WTC11 (cell line): Measurements from ENCODE around the gene SH3GL1. TPM values are rescaled to one million over a fixed set of nuclear protein-coding genes. Genes with fewer than 3 reads are reported as not detected.
A peak's percentile ranks its signal among the peaks of the same experiment; 100 is the strongest.

Experiments
- ATAC-seq: fragments of 200-7000 bp; cut with Tn5 transposase; 2 replicates; pipeline ENCODE4 v1.10.0; 2021; ENCODE audit warnings: mild to moderate bottlenecking, moderate library complexity
- CTCF ChIA-PET: fragments of 300-600 bp; sonication (Branson Sonifier 250); formaldehyde crosslinking; loops from one replicate; lab custom pipeline; 2021; ENCODE audit warnings: antibody characterized with exemption; lab: Charles Lee
- POLR2A ChIA-PET: fragments of 350-600 bp; sonication (Branson Sonifier 250); formaldehyde crosslinking; loops from one replicate; lab custom pipeline; 2021; ENCODE audit warnings: antibody characterized with exemption; lab: Charles Lee
- DNase-seq: peaks from one replicate; pipeline ENCODE4 v3.0.0; 2021; ENCODE audit warnings: low spot score
- H3K27ac Mint-ChIP-seq: 2 replicates; pipeline ENCODE4 v1.8.0; 2021; ENCODE audit warnings: mixed read lengths
- H3K27me3 Mint-ChIP-seq: 2 replicates; pipeline ENCODE4 v1.8.0; 2021; ENCODE audit warnings: low read depth, mild to moderate bottlenecking, moderate library complexity, mixed read lengths
- H3K36me3 Mint-ChIP-seq: 2 replicates; pipeline ENCODE4 v1.8.0; 2021; ENCODE audit warnings: mixed read lengths
- H3K4me1 Mint-ChIP-seq: 2 replicates; pipeline ENCODE4 v1.8.0; 2022; ENCODE audit warnings: mixed read lengths
- H3K4me3 Mint-ChIP-seq: 2 replicates; pipeline ENCODE4 v1.8.0; 2021; ENCODE audit warnings: mild to moderate bottlenecking, moderate library complexity, mixed read lengths
- H3K9me3 Mint-ChIP-seq: 2 replicates; pipeline ENCODE4 v1.8.0; 2021; ENCODE audit warnings: mixed read lengths
- AR ChIP-seq: fragments of 250-450 bp; sonication (Bioruptor Pico); IDR thresholded peaks from 2 replicates; pipeline ENCODE4 v1.9.0; 2021; ENCODE audit warnings: mild to moderate bottlenecking
- ATF2 ChIP-seq: sonication (generic); formaldehyde crosslinking; IDR thresholded peaks from 2 replicates; pipeline ENCODE4 v1.8.1; 2022; ENCODE audit warnings: low read depth, missing genetic modification reagents, borderline replicate concordance
- E2F1 ChIP-seq: sonication (generic); formaldehyde crosslinking; IDR thresholded peaks from 2 replicates; pipeline ENCODE4 v1.8.0; 2022; ENCODE audit warnings: mild to moderate bottlenecking, missing genetic modification reagents
- ETV6 ChIP-seq: sonication (generic); formaldehyde crosslinking; IDR thresholded peaks from 2 replicates; pipeline ENCODE4 v1.8.1; 2022; ENCODE audit warnings: mild to moderate bottlenecking, missing genetic modification reagents
- NFATC4 ChIP-seq: fragments of 250-450 bp; sonication (Bioruptor Pico); IDR thresholded peaks from 2 replicates; pipeline ENCODE4 v1.9.0; 2021; ENCODE audit warnings: mild to moderate bottlenecking
- SMAD4 ChIP-seq: sonication (generic); formaldehyde crosslinking; IDR thresholded peaks from 2 replicates; pipeline ENCODE4 v1.8.0; 2022; ENCODE audit warnings: mild to moderate bottlenecking, missing genetic modification reagents
- SP1 ChIP-seq: sonication (generic); formaldehyde crosslinking; conservative IDR thresholded peaks from 2 replicates; pipeline ENCODE4 v1.8.1; 2022; ENCODE audit warnings: missing genetic modification reagents
- ZNF263 ChIP-seq: sonication (generic); formaldehyde crosslinking; IDR thresholded peaks from 2 replicates; pipeline ENCODE4 v1.8.1; 2022; ENCODE audit warnings: low read depth, mild to moderate bottlenecking, moderate library complexity, missing genetic modification reagents
- total RNA-seq: library from RNA; stranded (reverse); gene quantifications from 3 replicates; pipeline ENCODE4 v1.2.3, GENCODE V29; 2021
- TF ChIP-seq, protein P1 (sequence below): fragments of 250-450 bp; sonication (Bioruptor Pico); conservative IDR thresholded peaks from 2 replicates; pipeline ENCODE4 v1.9.0; 2021; ENCODE audit warnings: mild to moderate bottlenecking

Gene SH3GL1
- total RNA-seq, 1 experiment from 2014 or later = 109 TPM

DNA sequence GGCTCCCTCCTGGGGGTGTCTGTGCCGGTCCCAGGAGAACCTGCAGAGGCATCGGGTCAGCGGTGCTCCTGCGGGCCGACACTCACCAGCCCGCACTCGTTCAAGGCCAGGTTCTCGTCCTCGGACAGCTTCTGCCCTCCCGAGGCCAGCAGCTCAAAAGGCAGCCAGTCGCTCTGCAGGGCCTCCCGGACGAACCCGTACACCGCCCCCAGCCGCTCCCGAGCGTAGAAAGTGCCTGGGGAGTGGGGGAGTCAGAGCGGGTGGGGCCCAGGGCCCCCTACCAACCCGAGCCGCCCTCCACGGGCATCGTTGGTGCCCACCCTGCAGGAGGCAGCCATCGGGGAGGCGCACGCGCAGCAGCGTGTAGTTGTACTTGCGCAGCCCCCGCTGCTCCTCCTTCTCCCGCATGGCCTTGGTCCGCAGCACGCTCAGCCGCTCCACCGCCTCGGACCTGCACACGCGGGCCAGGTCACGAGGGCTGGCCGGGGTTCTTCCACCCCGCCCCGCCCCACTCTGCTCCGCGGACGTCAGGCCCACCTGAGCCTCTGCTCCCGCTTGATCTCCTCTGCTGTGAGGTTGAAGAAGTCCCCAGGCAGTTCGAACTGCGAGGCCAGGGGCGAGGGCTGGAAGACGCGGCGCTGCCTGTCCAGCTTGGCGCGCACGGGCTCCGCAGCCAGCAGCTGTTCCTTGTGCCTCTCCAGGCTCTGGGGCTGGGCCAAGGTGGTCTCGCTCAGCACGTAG, 45.8 kb upstream of the SH3GL1 start:
- Mint-ChIP-seq H3K36me3 (peaks cover 20% of the 10 kb centered on the region), H3K4me1 (0 out of 2 replicates have a peak, but pooled peaks cover 3% of the 10 kb centered on the region), H3K27me3 (no peaks in the 10 kb centered on the region), H3K4me3 (no peak overlapping the region), H3K27ac (no peak overlapping the region), H3K9me3 (no peaks in the 10 kb centered on the region)
- DNase-seq (no peak), ATAC-seq (no peak; the same call in 1 of the 2 replicates)
- ChIA-PET CTCF (interaction anchor here (2.4 kb wide), 1 partner anchor 179 kb away, joined by 13 read pairs; no protein-coding TSS in a partner anchor), POLR2A (interaction anchor here (0.5 to 0.8 kb wide), 3 partner anchors 9 to 58 kb away, joined by 3 to 4 read pairs (median 3); no protein-coding TSS in a partner anchor)
- TF ChIP-seq, protein P1, sequence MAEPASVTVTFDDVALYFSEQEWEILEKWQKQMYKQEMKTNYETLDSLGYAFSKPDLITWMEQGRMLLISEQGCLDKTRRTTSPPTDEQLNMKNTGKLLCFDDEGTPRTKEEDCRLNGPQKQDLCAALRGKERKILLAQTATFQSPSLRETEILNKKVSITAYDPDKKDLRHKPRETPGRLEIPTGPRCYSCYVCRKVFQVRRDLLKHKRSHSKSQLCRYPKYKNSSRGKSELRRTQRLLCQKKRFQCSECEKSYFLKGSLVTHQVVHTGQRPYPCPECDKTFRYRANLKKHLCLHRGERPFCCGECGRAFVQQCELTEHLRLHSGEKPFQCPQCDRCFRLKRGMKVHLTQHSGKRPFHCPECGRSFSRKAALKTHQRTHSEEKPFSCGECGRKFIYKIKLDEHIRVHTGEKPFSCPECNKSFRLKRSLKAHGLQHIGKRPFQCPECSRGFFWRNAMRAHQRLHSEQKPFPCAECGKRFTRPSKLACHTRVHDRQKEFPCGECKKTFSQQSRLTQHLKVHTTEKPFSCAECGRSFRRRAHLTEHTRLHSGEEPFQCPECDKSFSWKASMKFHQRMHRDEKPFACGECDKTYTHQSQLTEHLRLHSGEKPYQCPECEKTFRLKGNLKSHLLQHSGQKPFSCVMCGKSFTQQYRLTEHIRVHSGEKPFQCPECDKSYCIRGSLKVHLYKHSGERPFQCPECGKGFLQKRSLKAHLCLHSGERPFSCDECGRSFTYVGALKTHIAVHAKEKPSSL = 0 out of 2 replicates have a peak, but pooled peaks have one; percentile 65
- TF ChIP-seq ZNF263 (no peak), SMAD4 (no peak), NFATC4 (CRISPR knock-in tag) (no peak)

GRCh38 chr19:4444765-4445741, 44.7 kb upstream of the SH3GL1 start:
- Mint-ChIP-seq H3K27ac (peak overlapping the region; percentile 81; the same call in 1 of the 2 replicates), H3K9me3 (no peaks in the 10 kb centered on the region), H3K36me3 (peaks cover 25% of the 10 kb centered on the region), H3K4me1 (0 out of 2 replicates have a peak, but pooled peaks cover 3% of the 10 kb centered on the region), H3K4me3 (no peak overlapping the region), H3K27me3 (no peaks in the 10 kb centered on the region)
- DNase-seq (no peak), ATAC-seq (no peak; the same call in 1 of the 2 replicates)
- ChIA-PET CTCF (interaction anchor here (0.9 to 2.4 kb wide), 3 partner anchors 75 to 177 kb away, joined by 4 to 13 read pairs (median 4); no protein-coding TSS in a partner anchor), POLR2A (interaction anchor here (0.6 to 1.5 kb wide), 3 partner anchors 8 to 103 kb away, joined by 3 to 4 read pairs (median 3); no protein-coding TSS in a partner anchor)
- TF ChIP-seq SP1 (CRISPR knock-in tag) (no peak), E2F1 (0 out of 2 replicates have a peak, but pooled peaks have one; percentile 35), ATF2 (no peak), AR (CRISPR knock-in tag) (0 out of 2 replicates have a peak, but pooled peaks have one; percentile 9), ETV6 (CRISPR knock-in tag) (0 out of 2 replicates have a peak, but pooled peaks have one; percentile 49)
